ENCODE data around the gene TRMT44.
A peak's percentile ranks its signal among the peaks of the same experiment; 100 is the strongest.

TRMT44 gene

GRCh38 chr4:8513931-8514330 is 73.4 kb downstream of the TRMT44 start:
- Histone ChIP-seq H3K4me2 (no peak overlapping the region), H3K36me3 (no peaks in the 10 kb centered on the region), H3K9me3 (replicated peaks in 1 of 11) (peaks cover 0 to 15% (median 9%) of the 10 kb centered on the region in 11 experiments; a peak in 13 of 22 replicates), H3K4me3 (no peak overlapping the region), H4K20me1 (no peaks in the 10 kb centered on the region; a peak in 1 of 22 replicates), H3K4me1 (peaks cover 0 to 11% (median 0%) of the 10 kb centered on the region in 10 experiments; a peak in 5 of 20 replicates), H3K27ac (no peak overlapping the region), H3K9ac (no peak overlapping the region), H3K27me3 (no peaks in the 10 kb centered on the region)
- TF ChIP-seq Cebpa-rat (IDR thresholded peaks at IDR 0.05), result no peak

GRCh38 chr4:8514391-8514790 is 73.8 kb downstream of the TRMT44 start:
- no peak overlapping the region for H3K4me2 ChIP-seq
- peaks cover 0 to 15% (median 9%) of the 10 kb centered on the region in 11 experiments; a peak in 13 of 22 replicates for H3K9me3 ChIP-seq (replicated peaks in 1 of 11)
- TF ChIP-seq Cebpa-rat (IDR thresholded peaks at IDR 0.05), result no peak
- peaks cover 0 to 11% (median 0%) of the 10 kb centered on the region in 10 experiments; a peak in 5 of 20 replicates for H3K4me1 ChIP-seq
- H3K4me3 ChIP-seq, result no peak overlapping the region
- no peak overlapping the region for H3K9ac ChIP-seq
- no peaks in the 10 kb centered on the region for H3K27me3 ChIP-seq
- H4K20me1 ChIP-seq, result no peaks in the 10 kb centered on the region; a peak in 1 of 22 replicates
- no peak overlapping the region for H3K27ac ChIP-seq
- H3K36me3 ChIP-seq, result no peaks in the 10 kb centered on the region

GRCh38 chr4:8515316-8516060 is 74.9 kb downstream of the TRMT44 start:
- Histone ChIP-seq H4K20me1 (no peaks in the 10 kb centered on the region; a peak in 1 of 22 replicates), H3K9me3 (replicated peaks in 1 of 11) (peaks cover 8 to 23% (median 17%) of the 10 kb centered on the region in 11 experiments), H3K36me3 (no peaks in the 10 kb centered on the region), H3K4me3 (no peak overlapping the region), H3K27ac (no peak overlapping the region), H3K9ac (no peak overlapping the region), H3K27me3 (no peaks in the 10 kb centered on the region), H3K4me1 (peaks cover 0 to 11% (median 0%) of the 10 kb centered on the region in 10 experiments; a peak in 5 of 20 replicates), H3K4me2 (no peak overlapping the region)
- no peak for TF ChIP-seq Cebpa-rat (IDR thresholded peaks at IDR 0.05)

- H3K9ac ChIP-seq, result no peak overlapping the region
- no peak overlapping the region for H3K27ac ChIP-seq
- H3K4me3 ChIP-seq, result no peak overlapping the region
- TF ChIP-seq Cebpa-rat (IDR thresholded peaks at IDR 0.05), result no peak
- no peaks in the 10 kb centered on the region for H4K20me1 ChIP-seq
- H3K27me3 ChIP-seq, result no peaks in the 10 kb centered on the region
- H3K4me1 ChIP-seq, result peaks cover 0 to 11% (median 0%) of the 10 kb centered on the region in 10 experiments; a peak in 5 of 20 replicates
- no peaks in the 10 kb centered on the region for H3K36me3 ChIP-seq
- H3K9me3 ChIP-seq (replicated peaks in 1 of 11), result peaks cover 15 to 29% (median 23%) of the 10 kb centered on the region in 11 experiments
- 0 out of 22 replicates have a peak overlapping the region, but pooled peaks of 2 of the 11 experiments have one; percentile 20 to 30 for H3K4me2 ChIP-seq
These were observed 75.5 kb downstream of the TRMT44 start for GRCh38 chr4:8516061-8516573.

GRCh38 chr4:8516996-8517550 is 76.5 kb downstream of the TRMT44 start:
- H3K4me3 ChIP-seq, result no peak overlapping the region
- no peak overlapping the region for H3K9ac ChIP-seq
- H3K27ac ChIP-seq, result no peak overlapping the region
- H3K36me3 ChIP-seq, result no peaks in the 10 kb centered on the region
- H3K27me3 ChIP-seq, result no peaks in the 10 kb centered on the region
- H3K4me1 ChIP-seq, result peaks cover 0 to 11% (median 0%) of the 10 kb centered on the region in 10 experiments; a peak in 5 of 20 replicates
- H3K4me2 ChIP-seq, result peak overlapping the region in 2 of 11 experiments; percentile 1 to 23; a peak in 2 of 22 replicates
- H4K20me1 ChIP-seq, result no peaks in the 10 kb centered on the region
- no peak for TF ChIP-seq Cebpa-rat (IDR thresholded peaks at IDR 0.05)
- H3K9me3 ChIP-seq (replicated peaks in 1 of 11), result peaks cover 22 to 39% (median 32%) of the 10 kb centered on the region in 11 experiments

GRCh38 chr4:8517946-8518345 is 77.4 kb downstream of the TRMT44 start:
- no peaks in the 10 kb centered on the region for H4K20me1 ChIP-seq
- no peak overlapping the region for H3K4me2 ChIP-seq
- H3K4me3 ChIP-seq, result no peak overlapping the region
- peaks cover 0 to 11% (median 0%) of the 10 kb centered on the region in 10 experiments; a peak in 5 of 20 replicates for H3K4me1 ChIP-seq
- no peak overlapping the region for H3K27ac ChIP-seq
- H3K9me3 ChIP-seq (replicated peaks in 1 of 11), result peaks cover 23 to 36% (median 31%) of the 10 kb centered on the region in 11 experiments
- no peak for TF ChIP-seq Cebpa-rat (IDR thresholded peaks at IDR 0.05)
- H3K9ac ChIP-seq, result no peak overlapping the region
- no peaks in the 10 kb centered on the region for H3K36me3 ChIP-seq
- H3K27me3 ChIP-seq, result no peaks in the 10 kb centered on the region

GRCh38 chr4:8522160-8523120 is 81.9 kb downstream of the TRMT44 start:
- Histone ChIP-seq H3K27me3 (no peaks in the 10 kb centered on the region), H3K36me3 (no peaks in the 10 kb centered on the region), H3K9ac (no peak overlapping the region), H3K9me3 (replicated peaks in 1 of 11) (peaks cover 23 to 32% (median 26%) of the 10 kb centered on the region in 11 experiments), H4K20me1 (peaks cover 0 to 3% (median 0%) of the 10 kb centered on the region in 11 experiments; a peak in 1 of 22 replicates), H3K4me2 (no peak overlapping the region), H3K27ac (no peak overlapping the region), H3K4me1 (peaks cover 0 to 1% (median 0%) of the 10 kb centered on the region in 10 experiments; a peak in 3 of 20 replicates), H3K4me3 (no peak overlapping the region)
- TF ChIP-seq Cebpa-rat (IDR thresholded peaks at IDR 0.05), result no peak

GRCh38 chr4:8523175-8523574 is 82.6 kb downstream of the TRMT44 start:
- H3K4me1 ChIP-seq, result no peaks in the 10 kb centered on the region
- no peak overlapping the region for H3K4me2 ChIP-seq
- H3K36me3 ChIP-seq, result no peaks in the 10 kb centered on the region
- no peak overlapping the region for H3K9ac ChIP-seq
- H4K20me1 ChIP-seq, result peaks cover 0 to 3% (median 0%) of the 10 kb centered on the region in 11 experiments; a peak in 1 of 22 replicates
- H3K27ac ChIP-seq, result no peak overlapping the region
- TF ChIP-seq Cebpa-rat (IDR thresholded peaks at IDR 0.05), result no peak
- no peaks in the 10 kb centered on the region for H3K27me3 ChIP-seq
- no peak overlapping the region for H3K4me3 ChIP-seq
- H3K9me3 ChIP-seq (replicated peaks in 1 of 11), result peaks cover 23 to 32% (median 26%) of the 10 kb centered on the region in 11 experiments

Measured in BLaER1 treated with 17β-estradiol and CSF1 and Interleukin-3, amounts not matched to agents 10 nM and 100 nM (cell line).